Stromal cell of bone marrow (primary cell): ENCODE measurements around the gene CCNL2.
"Not testable (repeated sequence)": the region's sequence is repeated elsewhere in the genome, so short reads cannot be mapped to it uniquely, and the experiment has no call there.

Source experiments
- DNase-seq: peaks from one replicate; pipeline ENCODE4 v3.0.0-alpha.2; 2012; ENCODE audit warnings: low read depth

The CCNL2 gene

GRCh38 chr1:1432274-1432950 is 33.3 kb upstream of the CCNL2 start:
- no peak for DNase-seq

GRCh38 chr1:1431845-1432273 is 32.7 kb upstream of the CCNL2 start:
- no peak for DNase-seq

GRCh38 chr1:1430992-1431844 is 32.1 kb upstream of the CCNL2 start:
- DNase-seq: no peak

GRCh38 chr1:1430114-1430982 is 31.2 kb upstream of the CCNL2 start:
- DNase-seq: peak; percentile 30

GRCh38 chr1:1429671-1430073 is 30.5 kb upstream of the CCNL2 start:
- DNase-seq: no peak

- not testable (repeated sequence) for DNase-seq
These were observed 29.8 kb upstream of the CCNL2 start for GRCh38 chr1:1428967-1429366.

GRCh38 chr1:1428174-1428573 is 29.0 kb upstream of the CCNL2 start:
- no peak for DNase-seq

- DNase-seq: no peak
These were observed 28.6 kb upstream of the CCNL2 start for GRCh38 chr1:1427820-1428148.

- DNase-seq: no peak
These were observed 28.1 kb upstream of the CCNL2 start for GRCh38 chr1:1427106-1427819.

GRCh38 chr1:1426496-1427105 is 27.5 kb upstream of the CCNL2 start:
- no peak for DNase-seq

- DNase-seq: no peak
These were observed 26.8 kb upstream of the CCNL2 start for GRCh38 chr1:1425753-1426495.

GRCh38 chr1:1425426-1425752 is 26.3 kb upstream of the CCNL2 start:
- no peak for DNase-seq

GRCh38 chr1:1424707-1425106 is 25.6 kb upstream of the CCNL2 start:
- no peak for DNase-seq

GRCh38 chr1:1423245-1423597 is 24.1 kb upstream of the CCNL2 start:
- no peak for DNase-seq

GRCh38 chr1:1422465-1423244 is 23.5 kb upstream of the CCNL2 start:
- DNase-seq: no peak

- no peak for DNase-seq
These were observed 22.9 kb upstream of the CCNL2 start for GRCh38 chr1:1421907-1422464.

GRCh38 chr1:1421147-1421906 is 22.2 kb upstream of the CCNL2 start, which contains the start of gene ANKRD65:
TSS of gene ANKRD65 (minus strand) at chr1:1421276. CDS start at chr1:1421005, 271 bp downstream.
- no peak for DNase-seq

- no peak for DNase-seq
These were observed 21.6 kb upstream of the CCNL2 start for GRCh38 chr1:1420654-1421141.
